ENCODE results near the gene PLA2G4C.

PLA2G4C gene, protein sequence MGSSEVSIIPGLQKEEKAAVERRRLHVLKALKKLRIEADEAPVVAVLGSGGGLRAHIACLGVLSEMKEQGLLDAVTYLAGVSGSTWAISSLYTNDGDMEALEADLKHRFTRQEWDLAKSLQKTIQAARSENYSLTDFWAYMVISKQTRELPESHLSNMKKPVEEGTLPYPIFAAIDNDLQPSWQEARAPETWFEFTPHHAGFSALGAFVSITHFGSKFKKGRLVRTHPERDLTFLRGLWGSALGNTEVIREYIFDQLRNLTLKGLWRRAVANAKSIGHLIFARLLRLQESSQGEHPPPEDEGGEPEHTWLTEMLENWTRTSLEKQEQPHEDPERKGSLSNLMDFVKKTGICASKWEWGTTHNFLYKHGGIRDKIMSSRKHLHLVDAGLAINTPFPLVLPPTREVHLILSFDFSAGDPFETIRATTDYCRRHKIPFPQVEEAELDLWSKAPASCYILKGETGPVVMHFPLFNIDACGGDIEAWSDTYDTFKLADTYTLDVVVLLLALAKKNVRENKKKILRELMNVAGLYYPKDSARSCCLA

GRCh38 chr19:48110350-48110966 is at the start of gene PLA2G4C:
PLA2G4C (minus strand) TSS chr19:48110817; CDS start chr19:48106529, 4,288 bp downstream.
- DNase-seq (ENCODE audit: low spot score) = peak; percentile 97

GRCh38 chr19:48158210-48158790 is 47.7 kb upstream of the PLA2G4C start:
- DNase-seq (ENCODE audit: low spot score) = no peak

DNA sequence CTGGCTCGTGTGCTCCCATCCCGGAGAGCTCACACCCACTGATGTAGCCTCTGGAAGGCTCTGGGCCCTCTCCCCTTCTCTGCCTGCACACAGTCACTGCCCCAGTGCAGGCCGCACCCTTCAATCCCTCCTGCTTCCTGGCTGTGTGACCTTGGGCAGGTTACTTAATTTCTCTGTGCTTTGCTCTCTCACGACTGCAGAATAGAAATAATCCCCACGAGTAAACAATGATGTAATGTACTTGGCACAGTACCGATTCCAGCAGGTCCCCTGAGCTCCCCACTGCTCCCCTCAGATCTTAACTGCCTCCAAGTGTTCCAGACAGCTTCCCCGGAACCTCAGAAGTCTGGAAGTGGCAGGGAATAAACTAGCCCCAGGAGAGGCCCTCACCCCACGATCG is 43.4 kb upstream of the PLA2G4C start:
- DNase-seq (ENCODE audit: low spot score) = no peak

- DNase-seq (ENCODE audit: low spot score) = peak; percentile 69
Measured at GRCh38 chr19:48152551-48152950, 41.9 kb upstream of the PLA2G4C start.

DNA sequence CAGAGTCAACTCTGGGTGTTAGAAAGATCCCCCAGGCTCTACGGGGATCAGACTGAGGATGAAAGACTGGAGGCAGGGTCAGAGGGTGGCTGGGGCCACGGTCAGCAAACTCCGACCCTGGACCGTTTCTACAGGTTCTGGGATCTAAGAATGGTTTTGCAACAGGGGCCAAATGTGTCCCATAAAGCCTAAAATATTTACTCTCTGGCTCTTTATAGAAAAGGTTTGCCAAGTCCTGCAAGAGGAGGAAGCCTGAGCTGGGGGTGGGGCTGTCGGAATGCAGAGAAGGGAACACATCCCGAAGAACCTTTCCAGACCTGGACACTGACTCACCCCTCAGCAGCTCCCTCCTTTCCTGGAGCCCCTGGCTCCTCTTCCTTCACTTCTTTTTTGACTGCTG is 38.8 kb upstream of the PLA2G4C start:
- no peak for DNase-seq (ENCODE audit: low spot score)

DNA sequence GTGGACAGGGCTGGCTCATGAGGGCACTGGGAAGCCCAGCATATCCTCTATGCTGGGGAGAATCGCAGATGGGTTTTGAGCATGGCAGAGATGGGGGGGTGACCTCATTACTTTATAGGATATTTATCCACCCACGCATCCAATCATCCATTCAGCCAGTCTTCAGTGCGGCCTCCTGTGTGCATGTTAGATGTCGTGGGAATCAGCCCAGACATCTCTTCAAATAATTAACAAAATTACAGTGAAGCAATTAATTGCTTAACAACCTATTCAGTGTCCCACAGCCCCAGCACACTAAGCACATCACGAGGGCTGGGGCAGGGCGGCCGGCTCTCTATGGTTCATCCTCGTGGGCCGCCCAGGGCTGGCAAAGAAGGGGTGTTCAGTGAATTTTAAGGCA is 38.0 kb upstream of the PLA2G4C start:
- DNase-seq (ENCODE audit: low spot score) = no peak

GRCh38 chr19:48147597-48148175 is 37.1 kb upstream of the PLA2G4C start:
- no peak for DNase-seq (ENCODE audit: low spot score)

- DNase-seq (ENCODE audit: low spot score) = no peak
Measured at GRCh38 chr19:48139053-48139452, 28.4 kb upstream of the PLA2G4C start.

DNA sequence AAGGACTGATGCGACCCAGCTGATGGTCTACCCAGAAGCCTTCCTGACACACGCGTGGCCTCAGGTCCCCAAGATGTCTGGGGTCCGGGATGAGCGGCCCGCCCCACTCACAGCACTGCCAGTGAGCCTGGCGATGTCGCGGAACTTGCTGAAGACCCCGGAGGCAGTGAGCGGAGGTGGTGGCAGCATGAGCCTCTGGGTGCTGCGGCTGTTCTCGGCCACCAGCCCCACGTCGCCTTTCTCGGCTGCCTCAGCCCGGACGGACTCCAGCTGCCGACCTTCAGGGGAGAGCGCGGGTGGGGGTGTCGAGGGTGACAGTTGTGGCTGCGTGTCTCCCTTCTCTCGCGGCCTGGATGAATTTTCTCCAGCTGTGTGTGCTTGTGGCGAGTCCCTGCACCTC is 26.8 kb upstream of the PLA2G4C start:
- DNase-seq (ENCODE audit: low spot score) = no peak

DNA sequence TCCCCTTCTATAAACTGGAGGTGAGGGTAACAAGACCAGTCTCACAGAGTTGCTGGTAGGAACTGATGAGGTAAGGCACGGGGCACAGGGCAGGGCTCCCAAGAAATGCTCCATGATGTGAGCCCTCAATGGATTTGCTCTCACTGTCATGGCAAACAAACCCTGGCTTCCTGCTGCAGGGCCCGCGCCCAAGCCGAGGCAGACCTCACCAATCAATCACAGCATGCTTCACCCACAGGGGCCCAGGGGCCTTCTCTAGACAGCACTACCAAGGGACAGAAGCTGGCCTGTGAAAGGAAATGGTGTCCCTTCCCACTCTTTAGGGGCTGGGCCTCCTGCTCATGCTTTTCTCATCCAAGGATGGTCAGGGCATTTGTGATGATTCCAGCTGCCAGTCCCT is 25.9 kb upstream of the PLA2G4C start:
- no peak for DNase-seq (ENCODE audit: low spot score)

GRCh38 chr19:48135411-48135810 is 24.8 kb upstream of the PLA2G4C start:
- peak; percentile 21 for DNase-seq (ENCODE audit: low spot score)

- DNase-seq (ENCODE audit: low spot score) = no peak
Measured at GRCh38 chr19:48133094-48133493, 22.5 kb upstream of the PLA2G4C start.

- DNase-seq (ENCODE audit: low spot score) = no peak
Measured at GRCh38 chr19:48127561-48127960, 16.9 kb upstream of the PLA2G4C start.

DNA sequence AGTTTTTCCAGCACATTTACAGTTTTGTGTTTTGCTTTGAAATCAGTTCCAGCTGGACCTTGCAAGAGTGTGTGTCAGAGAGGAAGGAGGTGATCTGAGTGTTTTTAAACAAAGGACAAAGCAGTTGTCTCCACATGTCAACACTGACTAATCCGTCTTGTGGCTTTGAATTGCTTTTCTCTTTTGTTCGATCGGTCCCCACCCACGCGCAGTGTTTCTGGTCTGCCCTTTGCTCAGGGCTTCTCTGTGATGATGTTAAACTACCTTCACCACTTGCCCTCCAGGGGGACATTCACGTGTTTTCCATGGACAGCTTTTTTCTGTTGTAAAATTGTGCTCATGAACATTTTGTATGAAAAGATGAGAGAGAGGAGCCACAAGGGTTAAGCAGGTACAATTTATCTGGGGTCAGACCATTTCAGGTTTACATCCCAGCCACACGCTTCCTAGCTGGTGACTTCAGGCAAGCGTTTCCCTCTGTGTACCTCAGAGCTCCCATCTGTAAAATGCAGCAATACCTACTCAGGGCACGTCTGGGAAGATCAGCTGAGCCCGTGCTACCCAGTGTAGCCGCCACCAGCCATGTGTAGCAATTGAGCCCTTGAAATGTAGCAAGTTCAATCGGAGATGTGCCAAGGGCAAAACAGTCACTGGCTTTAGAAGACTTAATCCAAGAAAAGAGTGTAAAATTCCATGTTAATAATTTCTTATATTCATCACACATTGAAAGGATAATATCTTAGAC is 13.5 kb upstream of the PLA2G4C start:
- no peak for DNase-seq (ENCODE audit: low spot score)

DNA sequence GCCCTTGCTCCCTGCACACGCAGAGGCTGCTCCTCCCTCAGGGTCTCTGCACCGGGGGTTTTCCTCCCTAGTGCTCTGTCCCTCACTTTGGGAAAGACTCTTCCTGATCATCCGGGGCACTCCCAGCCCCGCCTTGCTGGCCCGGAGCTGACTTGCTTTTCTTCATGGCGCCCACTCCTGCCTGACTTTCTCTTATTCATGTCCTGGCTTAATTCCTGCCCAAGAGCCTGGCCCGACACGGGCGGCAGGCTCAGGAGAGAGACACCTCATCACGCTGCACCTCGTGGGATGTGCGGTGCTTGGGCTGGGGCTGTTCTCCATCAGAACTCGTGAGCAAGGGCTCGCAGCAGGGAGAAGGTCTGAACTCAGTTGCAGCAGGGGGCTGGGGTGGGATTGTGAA is 11.8 kb upstream of the PLA2G4C start:
- no peak for DNase-seq (ENCODE audit: low spot score)

GRCh38 chr19:48121909-48122371 is 11.3 kb upstream of the PLA2G4C start:
- DNase-seq (ENCODE audit: low spot score) = no peak

GRCh38 chr19:48121066-48121465 is 10.4 kb upstream of the PLA2G4C start:
- DNase-seq (ENCODE audit: low spot score) = no peak

DNA sequence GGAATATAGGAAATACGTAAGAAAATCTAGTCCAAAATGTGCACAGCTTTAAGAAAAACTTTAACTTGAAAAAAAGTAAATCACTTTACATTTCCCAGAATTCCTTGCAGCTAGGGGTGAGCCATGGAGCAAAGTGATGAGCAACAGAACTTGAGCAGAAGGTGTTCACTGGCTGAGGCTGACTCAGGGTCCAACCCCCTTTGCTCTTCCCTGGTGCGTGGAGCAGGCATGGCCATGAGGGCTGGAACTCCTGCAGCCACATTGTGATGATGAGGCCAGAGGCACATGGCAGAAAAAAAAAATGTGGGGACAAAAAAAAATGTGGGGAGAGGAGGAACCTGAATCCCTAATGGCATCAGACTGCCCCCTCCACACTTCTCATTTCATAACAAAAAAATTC is 9.9 kb upstream of the PLA2G4C start:
- no peak for DNase-seq (ENCODE audit: low spot score)

- no peak for DNase-seq (ENCODE audit: low spot score)
Measured at GRCh38 chr19:48118131-48118517, 7.5 kb upstream of the PLA2G4C start.

DNA sequence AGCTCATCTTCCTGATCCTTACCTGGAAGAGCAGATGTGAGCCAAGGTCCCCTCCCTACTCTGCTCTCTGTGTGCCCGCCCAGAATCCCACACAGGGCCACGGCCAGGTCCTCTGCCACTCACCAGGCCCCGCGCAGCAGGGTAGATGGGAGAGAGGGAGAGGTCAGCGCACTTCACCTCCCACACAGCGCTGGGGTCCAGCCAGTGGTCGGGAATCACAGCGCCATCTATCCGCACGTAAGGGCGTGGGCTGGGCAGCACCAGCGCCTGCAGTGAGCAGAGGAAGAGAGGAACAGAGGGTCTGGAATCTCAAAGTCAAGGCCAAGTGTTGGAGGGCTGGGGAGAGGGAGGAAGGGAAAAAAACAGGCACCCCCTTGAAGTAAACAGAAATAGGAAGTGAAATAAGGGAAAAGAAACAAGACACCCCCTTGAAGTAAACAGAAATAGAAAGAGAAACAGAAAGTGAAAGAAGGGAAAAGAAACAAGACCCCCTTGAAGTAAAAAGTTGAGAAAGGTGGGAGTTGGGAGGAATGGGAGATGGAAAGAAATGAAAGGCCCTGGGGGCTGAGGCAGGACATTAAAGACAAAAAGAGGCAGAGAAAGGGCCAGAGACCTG is 7.0 kb upstream of the PLA2G4C start:
- DNase-seq (ENCODE audit: low spot score) = no peak

DNA sequence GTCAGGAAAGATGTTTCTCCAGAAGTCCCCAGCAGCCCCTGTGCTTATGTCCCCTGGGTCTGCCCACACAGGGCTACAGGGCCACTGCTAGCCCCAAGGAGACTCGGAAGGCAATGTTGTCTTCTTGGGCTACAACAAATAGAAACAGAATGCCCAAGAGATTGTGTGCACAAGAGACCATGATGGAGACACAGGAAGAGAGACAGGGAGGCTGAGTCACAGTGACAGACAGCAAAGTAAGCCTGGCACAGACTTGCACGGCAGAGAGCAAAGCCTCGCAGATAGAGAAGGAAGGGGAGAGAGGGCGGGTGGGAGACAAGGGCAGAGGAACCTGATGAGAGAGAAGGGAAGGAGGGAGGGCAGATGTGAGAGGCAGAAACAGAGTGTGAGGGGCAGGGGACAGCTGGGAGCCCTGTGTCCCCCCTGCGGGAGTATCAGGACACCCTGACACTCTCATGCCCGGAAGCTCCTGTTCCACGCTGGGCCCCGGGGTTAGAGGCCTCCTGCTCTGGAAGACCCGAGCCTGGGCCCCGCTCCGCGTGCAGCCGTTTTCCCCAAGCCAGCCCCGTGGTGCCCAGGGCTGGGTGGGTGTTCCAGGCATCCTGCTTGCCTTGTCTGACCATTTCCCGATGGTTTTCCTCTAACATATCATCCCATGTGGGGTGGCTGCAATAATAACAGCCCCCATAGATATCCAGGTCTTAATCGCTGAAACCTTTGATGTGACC is 2.7 kb upstream of the PLA2G4C start:
- DNase-seq (ENCODE audit: low spot score) = no peak

Data from germinal center (tissue), 1 donor.